ENCODE measurements around the gene RNF166. TPM values are rescaled to one million over a fixed set of nuclear protein-coding genes. Genes with fewer than 3 reads are reported as not detected.

RNF166 gene
- total and polyA plus RNA-seq, 2 donors (not counting 3 experiments of a cell fraction or from before 2014, with no cell fraction given) = 27.6 to 38.8 TPM

GRCh38 chr16:88701581-88702370, 4.4 kb downstream of the RNF166 start:
- Histone ChIP-seq H3K36me3 (ENCODE audit: control insufficient read depth in 2 of 2, extremely low read depth in 1 of 2, insufficient read depth in 2 of 2, low read length in 2 of 2) (peaks cover 4 to 21% of the 10 kb centered on the region in 2 experiments), H3K79me2 (ENCODE audit: control insufficient read depth, insufficient read depth, low read length) (peaks cover 45% of the 10 kb centered on the region), H2AFZ (ENCODE audit: low read depth, low read length) (no peak overlapping the region), H3K4me1 (ENCODE audit: control insufficient read depth, extremely low read depth, insufficient read depth, low read length) (peaks cover 52% of the 10 kb centered on the region), H4K20me1 (replicated peaks; ENCODE audit: control insufficient read depth, extremely low read depth, insufficient read depth, low read length) (no peaks in the 10 kb centered on the region), H3K9ac (replicated peaks; ENCODE audit: extremely low read depth, insufficient read depth, low read length) (peak overlapping the region; percentile 17), H3K4me3 (replicated peaks in 1 of 3; ENCODE audit: insufficient read depth in 1 of 3, low read depth in 1 of 3, low read length in 3 of 3) (no peak overlapping the region), H3K27ac (ENCODE audit: insufficient read depth, low read depth, low read length) (peak overlapping the region; percentile 69), H3K27me3 (ENCODE audit: control insufficient read depth in 2 of 2, insufficient read depth in 2 of 2, low read length in 2 of 2) (no peaks in the 10 kb centered on the region), H3K9me1 (replicated peaks; ENCODE audit: control insufficient read depth, extremely low read depth, insufficient read depth, low read length) (no peaks in the 10 kb centered on the region), H3K9me3 (replicated peaks; ENCODE audit: control insufficient read depth, insufficient read depth, low read length) (no peaks in the 10 kb centered on the region), H3K4me2 (ENCODE audit: insufficient read depth, low read length) (no peak overlapping the region)
- BruUV-seq (replicated peaks) = no TSS peak
- DNase-seq (ENCODE audit: low read depth, low spot score) = no peak
- dilution Hi-C loops (cut with MboI; ENCODE audit: extremely low pct_ligation_motif_present, low sequenced_read_pairs) (no loop called here), intact Hi-C loops (cut with micrococcal nuclease) (loop anchor here (1.0 to 2.0 kb wide), 2 partner anchors 15 to 39 kb away; partner anchors contain the start of genes MVD and SNAI3)
- TF ChIP-seq MYC (IDR thresholded peaks at IDR 0.05; ENCODE audit: low read depth, low read length) = no peak
- no peak for TF ChIP-seq FOS (IDR thresholded peaks at IDR 0.05; ENCODE audit: borderline replicate concordance, insufficient read depth, low read length)
- ChIA-PET POLR2A (no interaction called here), CTCF (interaction anchor here (1.0 to 2.8 kb wide), 6 partner anchors 21 to 61 kb away, joined by 3 to 11 read pairs (median 4); partner anchors contain the start of gene MVD)
- FAIRE-seq = no peak

- Histone ChIP-seq H3K9ac (replicated peaks; ENCODE audit: extremely low read depth, insufficient read depth, low read length) (peak overlapping the region; percentile 17), H4K20me1 (replicated peaks; ENCODE audit: control insufficient read depth, extremely low read depth, insufficient read depth, low read length) (no peaks in the 10 kb centered on the region), H3K9me1 (replicated peaks; ENCODE audit: control insufficient read depth, extremely low read depth, insufficient read depth, low read length) (no peaks in the 10 kb centered on the region), H3K4me1 (ENCODE audit: control insufficient read depth, extremely low read depth, insufficient read depth, low read length) (peaks cover 52% of the 10 kb centered on the region), H2AFZ (ENCODE audit: low read depth, low read length) (no peak overlapping the region), H3K4me3 (replicated peaks in 1 of 3; ENCODE audit: insufficient read depth in 1 of 3, low read depth in 1 of 3, low read length in 3 of 3) (no peak overlapping the region), H3K27me3 (ENCODE audit: control insufficient read depth in 2 of 2, insufficient read depth in 2 of 2, low read length in 2 of 2) (no peaks in the 10 kb centered on the region), H3K79me2 (ENCODE audit: control insufficient read depth, insufficient read depth, low read length) (peaks cover 42% of the 10 kb centered on the region), H3K36me3 (ENCODE audit: control insufficient read depth in 2 of 2, extremely low read depth in 1 of 2, insufficient read depth in 2 of 2, low read length in 2 of 2) (peaks cover 4 to 21% of the 10 kb centered on the region in 2 experiments), H3K9me3 (replicated peaks; ENCODE audit: control insufficient read depth, insufficient read depth, low read length) (no peaks in the 10 kb centered on the region), H3K27ac (ENCODE audit: insufficient read depth, low read depth, low read length) (peak overlapping the region; percentile 69), H3K4me2 (ENCODE audit: insufficient read depth, low read length) (peak overlapping the region; percentile 57)
- DNase-seq (ENCODE audit: low read depth, low spot score) = peak; percentile 95
- POLR2A ChIA-PET = no interaction called here
- TF ChIP-seq POLR2A (IDR thresholded peaks at IDR 0.05; ENCODE audit: low read depth, low read length) (no peak), EZH2 (IDR thresholded peaks at IDR 0.05; ENCODE audit: borderline replicate concordance, low read depth, low read length, severe bottlenecking) (no peak), FOS (IDR thresholded peaks at IDR 0.05; ENCODE audit: borderline replicate concordance, insufficient read depth, low read length) (peak; percentile 86), POLR2AphosphoS5 (IDR thresholded peaks at IDR 0.05; ENCODE audit: insufficient read depth, low read depth, low read length) (peak; percentile 96)
- TF ChIP-seq, protein P1, sequence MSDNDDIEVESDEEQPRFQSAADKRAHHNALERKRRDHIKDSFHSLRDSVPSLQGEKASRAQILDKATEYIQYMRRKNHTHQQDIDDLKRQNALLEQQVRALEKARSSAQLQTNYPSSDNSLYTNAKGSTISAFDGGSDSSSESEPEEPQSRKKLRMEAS (IDR thresholded peaks at IDR 0.05; ENCODE audit: insufficient read depth, insufficient read length) = peak; percentile 71
- peak; percentile 99 for FAIRE-seq
- CTCF ChIA-PET = interaction anchor here (1.0 to 2.8 kb wide), 8 partner anchors 14 to 84 kb away, joined by 3 to 11 read pairs (median 4); partner anchors contain the start of genes MVD and PIEZO1
- no TSS peak for BruUV-seq (replicated peaks)
- dilution Hi-C loops (cut with MboI; ENCODE audit: extremely low pct_ligation_motif_present, low sequenced_read_pairs) (no loop called here), intact Hi-C loops (cut with micrococcal nuclease) (loop anchor here (1.0 to 2.0 kb wide), 2 partner anchors 15 to 38 kb away; partner anchors contain the start of genes MVD and SNAI3)
Observed at GRCh38 chr16:88700636-88701482, 5.3 kb downstream of the RNF166 start.

Data from endothelial cell of umbilical vein (primary cell).